Sigmoid colon (tissue), 4 donors: ENCODE measurements around the gene TP53BP2.

Experiments
- POLR2AphosphoS5 ChIP-seq, 4 donors: sonication (generic); formaldehyde crosslinking; IDR thresholded peaks; one replicate each; pipeline ENCODE4 v1.6.1; 2017; ENCODE audit warnings: antibody characterized with exemption in 4 of 4
- TF ChIP-seq, protein P1 (sequence below), 4 experiments: fragments of 450-650 bp in 3 of 4; fragments of 200-600 bp in 1 of 4; IDR thresholded peaks; one replicate each; pipeline ENCODE4 v1.5.1; 2016 to 2019; ENCODE audit warnings: antibody characterized with exemption in 4 of 4, mild to moderate bottlenecking in 3 of 4, moderate library complexity in 2 of 4

DNA sequence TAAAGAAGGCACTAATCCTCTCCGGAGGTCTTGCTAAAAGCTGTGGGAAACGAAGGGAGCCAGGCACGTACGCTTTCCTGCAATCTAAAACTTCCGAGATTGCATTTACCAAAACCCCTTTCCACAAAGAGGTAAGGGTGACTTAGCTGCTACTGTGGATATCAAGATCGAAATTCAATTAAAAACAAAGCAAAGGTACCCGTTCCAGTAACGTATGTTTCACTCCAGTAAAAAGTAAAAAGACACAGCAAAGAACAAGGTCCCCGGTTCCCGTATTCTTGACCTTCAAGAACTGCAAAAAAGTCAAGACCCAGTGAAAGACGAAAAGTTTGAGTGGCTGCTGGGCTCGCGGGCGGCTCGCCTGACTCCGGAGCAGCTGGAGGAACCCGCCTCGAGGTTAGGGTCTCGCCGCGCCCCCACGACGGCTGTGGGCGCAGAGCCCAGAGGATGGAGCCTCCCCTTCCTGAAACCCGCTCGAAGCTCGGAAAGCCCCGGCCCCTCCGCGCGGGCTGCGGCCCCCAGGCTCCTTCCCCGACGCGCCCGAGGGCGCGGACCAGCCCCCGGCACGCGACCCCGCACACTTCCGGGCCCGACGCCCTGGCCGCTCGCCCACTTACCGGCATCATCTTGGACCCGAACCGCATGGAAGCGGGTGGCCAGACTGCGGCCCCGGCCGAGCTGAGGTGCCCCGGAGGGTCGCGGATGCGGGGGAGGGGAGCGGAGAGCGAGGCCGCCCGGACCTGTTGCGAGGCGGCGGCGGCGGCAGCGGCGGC lies 524 bp downstream of the TP53BP2 start:
- TF ChIP-seq, protein P1, sequence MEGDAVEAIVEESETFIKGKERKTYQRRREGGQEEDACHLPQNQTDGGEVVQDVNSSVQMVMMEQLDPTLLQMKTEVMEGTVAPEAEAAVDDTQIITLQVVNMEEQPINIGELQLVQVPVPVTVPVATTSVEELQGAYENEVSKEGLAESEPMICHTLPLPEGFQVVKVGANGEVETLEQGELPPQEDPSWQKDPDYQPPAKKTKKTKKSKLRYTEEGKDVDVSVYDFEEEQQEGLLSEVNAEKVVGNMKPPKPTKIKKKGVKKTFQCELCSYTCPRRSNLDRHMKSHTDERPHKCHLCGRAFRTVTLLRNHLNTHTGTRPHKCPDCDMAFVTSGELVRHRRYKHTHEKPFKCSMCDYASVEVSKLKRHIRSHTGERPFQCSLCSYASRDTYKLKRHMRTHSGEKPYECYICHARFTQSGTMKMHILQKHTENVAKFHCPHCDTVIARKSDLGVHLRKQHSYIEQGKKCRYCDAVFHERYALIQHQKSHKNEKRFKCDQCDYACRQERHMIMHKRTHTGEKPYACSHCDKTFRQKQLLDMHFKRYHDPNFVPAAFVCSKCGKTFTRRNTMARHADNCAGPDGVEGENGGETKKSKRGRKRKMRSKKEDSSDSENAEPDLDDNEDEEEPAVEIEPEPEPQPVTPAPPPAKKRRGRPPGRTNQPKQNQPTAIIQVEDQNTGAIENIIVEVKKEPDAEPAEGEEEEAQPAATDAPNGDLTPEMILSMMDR (IDR thresholded peaks at IDR 0.05) = no peak
- TF ChIP-seq POLR2AphosphoS5 (IDR thresholded peaks at IDR 0.05) = peak in 1 of 4 donors; percentile 13
